ENCODE results near the gene MXD3.
"Not testable (repeated sequence)": the region's sequence is repeated elsewhere in the genome, so short reads cannot be mapped to it uniquely, and the experiment has no call there.

Gene MXD3

DNA sequence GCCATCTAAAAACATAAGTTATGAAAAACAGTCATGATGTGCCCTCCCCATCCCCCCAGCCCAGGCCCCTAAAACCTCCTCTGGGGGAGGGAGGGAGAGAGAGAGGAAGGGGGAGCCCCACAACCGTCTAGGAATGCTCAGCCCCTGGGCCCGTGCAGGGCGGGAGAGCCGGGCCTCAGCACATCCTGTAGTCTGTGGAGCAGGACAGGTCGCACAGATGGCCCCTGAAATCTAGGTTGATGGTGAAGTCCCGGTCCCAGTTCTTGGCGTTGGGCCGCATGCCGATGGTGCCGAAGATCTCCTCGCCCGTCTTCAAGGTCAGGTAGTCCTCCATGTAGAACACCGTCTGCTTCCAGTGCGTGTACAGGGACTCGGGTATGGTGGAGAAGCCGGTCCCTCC is 46.3 kb downstream of the MXD3 start:
- DNase-seq (ENCODE audit: low spot score) = no peak

DNA sequence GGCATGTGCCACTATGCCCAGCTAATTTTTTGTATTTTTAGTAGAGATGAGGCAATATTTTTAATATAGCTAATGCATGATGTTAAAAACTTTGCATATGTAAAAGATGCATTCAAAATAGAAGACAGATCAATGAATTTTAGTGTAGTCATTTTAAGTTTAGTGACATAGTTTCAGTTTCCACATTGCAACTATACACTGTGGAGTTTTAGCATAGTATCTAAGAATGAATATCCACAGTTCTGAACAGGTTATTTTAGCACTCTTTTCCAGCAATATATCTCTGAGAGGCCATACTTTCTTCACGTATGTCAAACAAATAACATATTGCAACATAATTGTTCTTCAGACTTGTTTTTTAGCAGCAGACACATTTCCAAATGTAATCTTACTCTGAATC is 47.5 kb downstream of the MXD3 start:
- DNase-seq (ENCODE audit: low spot score) = no peak

DNA sequence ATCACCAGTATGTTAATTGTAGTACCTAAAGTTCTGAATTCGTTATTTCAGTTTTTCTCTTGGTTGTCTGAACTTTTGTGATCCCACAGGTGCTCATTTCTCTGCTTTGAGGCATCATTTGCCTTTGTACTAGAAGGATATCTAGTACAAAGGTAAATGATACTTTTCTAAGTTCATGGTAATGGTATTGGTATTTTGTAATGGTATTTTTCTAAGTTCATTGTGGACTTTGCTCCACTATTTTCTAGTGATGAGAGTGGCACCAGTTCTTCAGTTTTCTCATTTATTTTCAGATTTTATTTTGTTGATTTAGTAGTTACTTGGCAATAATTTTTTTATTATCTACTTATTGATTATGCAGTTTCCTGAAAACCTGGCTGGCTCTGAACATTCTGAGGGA is 50.2 kb downstream of the MXD3 start:
- DNase-seq (ENCODE audit: low spot score) = no peak

DNA sequence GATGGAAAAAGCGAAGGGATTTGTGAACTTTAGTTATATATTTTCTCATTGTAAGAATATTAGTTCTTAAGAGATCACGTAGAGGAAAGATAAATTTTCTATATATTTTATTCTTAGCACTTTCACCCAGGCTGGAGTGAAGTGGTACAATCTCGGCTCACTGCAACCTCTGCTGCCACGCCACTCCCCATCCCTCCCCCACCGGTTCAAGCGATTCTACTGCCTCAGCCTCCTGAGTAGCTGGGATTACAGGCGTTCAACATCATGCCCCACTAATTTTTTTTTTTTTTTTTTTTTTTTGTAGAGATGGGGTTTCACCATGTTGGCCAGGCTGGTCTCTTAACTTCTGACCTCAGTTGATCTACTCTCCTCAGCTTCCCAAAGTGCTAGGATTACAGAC is 50.7 kb downstream of the MXD3 start:
- no peak for DNase-seq (ENCODE audit: low spot score)

DNA sequence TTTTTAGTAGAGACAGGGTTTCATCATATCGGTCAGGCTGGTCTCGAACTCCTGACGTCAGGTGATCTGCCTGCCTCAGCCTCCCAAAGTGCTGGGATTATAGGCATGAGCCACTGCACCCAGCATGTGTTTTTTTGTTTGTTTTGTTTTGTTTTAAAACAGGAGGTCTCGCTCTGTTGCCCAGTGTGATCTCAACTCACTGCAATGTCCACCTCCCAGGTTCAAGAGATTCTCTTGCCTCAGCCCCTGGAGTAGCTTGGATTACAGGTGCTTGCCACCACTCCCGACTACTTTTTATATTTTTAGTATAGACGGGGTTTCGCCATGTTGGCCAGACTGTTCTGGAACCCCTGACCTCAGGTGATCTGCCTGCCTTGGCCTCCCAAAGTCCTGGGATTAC is 53.0 kb downstream of the MXD3 start:
- DNase-seq (ENCODE audit: low spot score) = not testable (repeated sequence)
